AG04449 (cell line): ENCODE results near the gene NRCAM.
"Not testable (repeated sequence)": the region's sequence is repeated elsewhere in the genome, so short reads cannot be mapped to it uniquely, and the experiment has no call there.

ENCODE experiments used
- CTCF ChIA-PET: fragments of 350-600 bp; formaldehyde crosslinking; extraction: SDS; loops from one replicate; lab custom pipeline; 2021; ENCODE audit warnings: antibody characterized with exemption; lab: Yijun Ruan, JAX
- POLR2A ChIA-PET: fragments of 400-600, 350-600 bp; formaldehyde crosslinking; extraction: SDS; loops from one replicate; lab custom pipeline; 2020; ENCODE audit warnings: antibody characterized with exemption, inconsistent platforms; lab: Yijun Ruan, JAX
- DNase-seq: peaks from one replicate; pipeline ENCODE4 v3.0.0-alpha.2; 2010; ENCODE audit warnings: low read depth, low spot score
- H3K4me3 ChIP-seq: 2 replicates; pipeline ENCODE4 v1.5.1; 2011; ENCODE audit warnings: low read depth, mild to moderate bottlenecking, control low read depth, low read length
- TF ChIP-seq, protein P1 (sequence below): IDR thresholded peaks from one replicate; pipeline ENCODE4 v1.5.1; 2011; ENCODE audit warnings: mild to moderate bottlenecking, moderate library complexity, low read length, control low read depth, inconsistent platforms; ENCODE audit not compliant: insufficient read depth; ENCODE audit errors: missing control alignments

NRCAM gene

DNA sequence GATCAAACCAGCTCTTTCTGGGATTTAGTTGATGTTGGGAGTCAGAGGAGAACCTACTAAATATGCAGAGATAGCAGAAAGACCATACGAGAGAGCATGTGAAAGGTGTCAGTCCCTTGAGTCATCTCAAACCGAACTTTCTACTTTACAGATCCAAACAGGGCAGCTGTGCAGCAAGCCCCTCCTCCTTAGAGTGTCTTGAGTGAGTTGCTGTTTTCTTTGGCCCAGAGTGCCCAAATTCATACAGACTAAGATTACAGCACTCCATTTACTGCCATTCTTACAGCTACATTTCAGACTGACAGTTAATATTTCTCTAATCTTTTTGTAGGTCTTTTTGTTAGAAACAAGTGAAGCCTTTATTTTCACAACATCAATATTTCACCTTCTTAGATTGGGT is 53.4 kb downstream of the NRCAM start:
- TF ChIP-seq, protein P1, sequence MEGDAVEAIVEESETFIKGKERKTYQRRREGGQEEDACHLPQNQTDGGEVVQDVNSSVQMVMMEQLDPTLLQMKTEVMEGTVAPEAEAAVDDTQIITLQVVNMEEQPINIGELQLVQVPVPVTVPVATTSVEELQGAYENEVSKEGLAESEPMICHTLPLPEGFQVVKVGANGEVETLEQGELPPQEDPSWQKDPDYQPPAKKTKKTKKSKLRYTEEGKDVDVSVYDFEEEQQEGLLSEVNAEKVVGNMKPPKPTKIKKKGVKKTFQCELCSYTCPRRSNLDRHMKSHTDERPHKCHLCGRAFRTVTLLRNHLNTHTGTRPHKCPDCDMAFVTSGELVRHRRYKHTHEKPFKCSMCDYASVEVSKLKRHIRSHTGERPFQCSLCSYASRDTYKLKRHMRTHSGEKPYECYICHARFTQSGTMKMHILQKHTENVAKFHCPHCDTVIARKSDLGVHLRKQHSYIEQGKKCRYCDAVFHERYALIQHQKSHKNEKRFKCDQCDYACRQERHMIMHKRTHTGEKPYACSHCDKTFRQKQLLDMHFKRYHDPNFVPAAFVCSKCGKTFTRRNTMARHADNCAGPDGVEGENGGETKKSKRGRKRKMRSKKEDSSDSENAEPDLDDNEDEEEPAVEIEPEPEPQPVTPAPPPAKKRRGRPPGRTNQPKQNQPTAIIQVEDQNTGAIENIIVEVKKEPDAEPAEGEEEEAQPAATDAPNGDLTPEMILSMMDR = no peak
- no peak for DNase-seq
- ChIA-PET CTCF (no interaction called here), POLR2A (no interaction called here)
- no peak overlapping the region for H3K4me3 ChIP-seq

DNA sequence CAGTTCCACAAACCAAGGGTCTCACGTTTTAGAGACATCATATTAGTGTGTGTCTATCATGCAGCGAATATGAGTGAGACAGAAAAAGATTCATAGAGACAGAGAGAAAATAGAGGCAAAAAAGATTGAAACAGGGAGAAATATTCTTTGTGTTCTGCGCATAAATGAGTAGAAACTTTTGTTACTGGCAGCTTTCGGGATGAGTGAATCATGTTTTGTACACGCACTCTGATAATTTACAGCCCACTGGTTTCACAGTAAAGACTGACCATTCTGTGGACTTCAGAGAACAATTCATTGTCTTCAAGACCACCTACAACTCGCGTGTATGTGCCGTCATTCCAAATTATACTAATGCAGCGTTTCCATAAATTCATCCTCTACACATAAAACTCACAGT is 60.2 kb downstream of the NRCAM start:
- CTCF ChIA-PET = no interaction called here
- no peak overlapping the region for H3K4me3 ChIP-seq
- no peak for DNase-seq
- TF ChIP-seq, protein P1 = no peak
- POLR2A ChIA-PET = no interaction called here

DNA sequence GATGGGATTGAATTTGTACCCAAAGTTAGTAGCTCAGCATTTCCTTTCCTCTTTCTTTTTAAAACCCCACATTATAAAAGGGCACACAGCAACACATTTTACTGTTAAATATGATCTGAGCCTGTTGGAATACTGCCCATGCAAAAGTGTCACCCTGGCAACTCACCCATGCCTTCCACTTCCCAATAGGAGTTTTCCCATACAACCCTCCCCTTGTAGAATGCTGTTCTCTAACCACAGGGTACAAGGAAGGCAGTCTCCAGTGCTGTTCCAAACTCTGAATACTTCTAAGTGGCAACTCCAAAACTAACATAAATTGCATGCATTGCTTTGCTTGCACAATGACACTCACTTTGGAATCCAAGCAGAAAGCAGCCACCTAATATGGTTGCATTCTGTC is 60.8 kb downstream of the NRCAM start:
- ChIA-PET CTCF (no interaction called here), POLR2A (no interaction called here)
- TF ChIP-seq, protein P1 = no peak
- H3K4me3 ChIP-seq = no peak overlapping the region
- no peak for DNase-seq

DNA sequence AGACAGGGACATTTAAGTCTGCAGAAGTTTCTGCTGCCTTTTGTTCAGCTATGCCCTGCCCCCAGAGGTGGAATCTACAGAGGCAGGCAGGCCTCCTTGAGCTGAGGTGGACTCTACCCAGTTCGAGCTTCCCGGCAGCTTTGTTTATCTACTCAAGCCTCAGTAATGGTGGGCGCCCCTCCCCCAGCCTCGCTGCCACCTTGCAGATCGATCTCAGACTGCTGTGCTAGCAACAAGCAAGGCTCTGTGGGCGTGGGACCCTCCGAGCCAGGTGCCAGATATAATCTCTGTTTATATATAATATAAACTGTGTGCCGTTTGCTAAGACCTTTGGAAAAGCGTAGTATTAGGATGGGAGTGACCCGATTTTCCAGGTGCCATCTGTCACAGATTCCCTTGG is 63.1 kb downstream of the NRCAM start:
- POLR2A ChIA-PET, H3K4me3 ChIP-seq, DNase-seq, CTCF ChIA-PET: not testable (repeated sequence)

DNA sequence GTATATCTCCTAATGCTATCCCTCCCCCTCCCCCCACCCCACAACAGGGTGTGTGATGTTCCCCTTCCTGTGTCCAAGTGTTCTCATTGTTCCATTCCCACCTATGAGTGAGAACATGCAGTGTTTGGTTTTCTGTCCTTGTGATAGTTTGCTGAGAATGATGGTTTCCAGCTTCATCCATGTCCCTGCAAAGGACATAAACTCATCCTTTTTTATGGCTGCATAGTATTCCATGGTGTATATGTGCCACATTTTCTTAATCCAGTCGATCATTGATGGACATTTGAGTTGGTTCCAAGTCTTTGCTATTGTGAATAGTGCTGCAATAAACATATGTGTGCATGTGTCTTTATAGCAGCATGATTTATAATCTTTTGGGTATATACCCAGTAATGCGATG is 68.5 kb downstream of the NRCAM start:
- CTCF ChIA-PET = not testable (repeated sequence)

DNA sequence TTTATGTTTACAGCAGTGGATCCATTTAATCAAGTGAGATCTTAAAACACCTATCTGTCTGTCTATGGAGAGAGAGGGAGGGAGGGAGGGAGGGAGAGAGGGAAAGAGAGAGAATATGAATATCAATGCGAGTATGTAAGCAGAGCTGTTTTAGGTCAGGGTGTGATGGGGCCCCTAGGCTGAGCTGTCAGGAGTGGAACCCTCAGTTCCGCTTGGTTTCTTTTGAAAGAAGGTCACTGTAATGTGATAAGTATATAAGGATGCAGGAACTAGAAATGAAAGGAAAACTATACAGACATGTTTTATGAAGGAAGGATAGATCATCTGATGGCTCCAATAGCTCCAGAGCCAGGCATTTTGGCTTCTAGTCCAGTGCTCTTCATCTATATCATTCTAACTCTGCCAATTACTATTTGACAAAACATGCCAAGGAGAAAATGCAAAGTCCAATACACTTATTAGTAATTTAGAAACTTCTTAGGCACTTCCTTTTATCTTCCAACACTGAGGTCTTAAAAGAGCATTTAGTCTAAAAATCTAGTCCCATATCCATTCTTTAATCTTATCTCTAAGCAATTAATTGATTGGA is 70.3 kb downstream of the NRCAM start:
- H3K4me3 ChIP-seq = no peak overlapping the region
- ChIA-PET POLR2A (no interaction called here), CTCF (no interaction called here)
- no peak for DNase-seq
- TF ChIP-seq, protein P1 = no peak

More for the DNA sequence above, 68.5 kb downstream of the NRCAM start:
- DNase-seq, POLR2A ChIA-PET, H3K4me3 ChIP-seq: not testable (repeated sequence)

DNA sequence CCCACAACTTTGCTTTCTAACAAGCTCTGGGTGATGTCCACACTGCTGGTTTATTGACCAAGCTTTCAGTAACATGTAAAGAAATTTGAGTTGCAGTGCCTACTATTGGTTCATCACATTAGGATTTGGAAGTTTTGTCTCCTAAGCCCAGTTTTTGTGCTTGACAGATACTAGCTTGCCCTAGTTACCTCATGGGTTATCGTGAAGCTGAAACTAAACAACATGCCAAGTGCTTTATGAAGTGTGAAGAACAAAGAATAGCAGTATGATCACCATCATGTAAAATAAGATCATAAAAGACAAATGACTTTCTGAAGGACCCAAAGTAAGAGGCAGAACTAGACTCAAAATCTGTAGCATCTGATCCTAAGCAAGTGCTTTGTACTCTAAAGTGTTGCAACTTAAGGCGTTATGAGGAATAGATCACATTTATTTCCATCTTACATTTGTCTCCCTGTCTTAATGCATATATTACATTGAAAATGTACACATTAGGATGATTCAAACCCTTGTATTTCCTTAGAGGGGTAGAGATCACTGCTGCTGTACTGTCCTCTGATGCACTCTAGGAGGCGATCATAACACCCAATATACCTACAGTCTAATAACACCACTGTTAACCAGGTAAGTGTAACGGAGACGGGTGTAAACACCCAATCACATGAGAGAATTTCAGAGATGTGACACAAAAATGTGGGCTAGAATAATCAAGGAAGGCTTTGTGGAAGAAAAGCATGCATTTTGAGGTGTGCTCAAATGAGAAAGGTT is 71.3 kb downstream of the NRCAM start:
- DNase-seq = no peak
- POLR2A ChIA-PET = no interaction called here
- H3K4me3 ChIP-seq = no peak overlapping the region
- CTCF ChIA-PET = no interaction called here
- TF ChIP-seq, protein P1 = no peak
